GM21390 (cell line): ENCODE measurements around the gene PPP1R18.
"Not testable (repeated sequence)": the region's sequence is repeated elsewhere in the genome, so short reads cannot be mapped to it uniquely, and the experiment has no call there.

Experiments used
- ATAC-seq: cut with Tn5 transposase; IDR thresholded peaks from one replicate; pipeline ENCODE4 v1.9.1; 2021; ENCODE audit not compliant: unreplicated experiment

The PPP1R18 gene

DNA sequence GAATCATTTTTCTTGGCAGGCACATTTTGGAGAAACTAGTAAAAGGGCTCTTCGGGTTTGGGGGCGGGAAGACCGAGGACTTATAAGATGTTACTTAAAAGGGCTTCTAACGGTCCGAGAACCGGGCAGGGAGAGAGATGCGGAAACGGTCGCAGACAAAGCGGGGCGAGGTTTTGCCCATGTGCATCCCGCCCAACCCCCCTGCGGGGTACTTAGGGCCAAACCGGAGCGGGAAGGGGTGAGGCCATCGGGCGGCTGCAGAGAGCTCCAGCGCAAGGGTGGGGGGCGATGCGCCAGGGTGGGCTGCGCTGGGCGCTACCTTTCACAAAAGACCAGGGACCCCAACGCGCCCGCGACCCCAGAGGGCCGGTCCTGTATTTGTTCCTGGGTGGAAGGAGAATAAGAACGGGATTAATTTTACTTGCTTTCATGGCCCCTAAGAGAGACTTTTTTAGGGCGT lies 34.3 kb upstream of the PPP1R18 start:
- ATAC-seq, result no peak

DNA sequence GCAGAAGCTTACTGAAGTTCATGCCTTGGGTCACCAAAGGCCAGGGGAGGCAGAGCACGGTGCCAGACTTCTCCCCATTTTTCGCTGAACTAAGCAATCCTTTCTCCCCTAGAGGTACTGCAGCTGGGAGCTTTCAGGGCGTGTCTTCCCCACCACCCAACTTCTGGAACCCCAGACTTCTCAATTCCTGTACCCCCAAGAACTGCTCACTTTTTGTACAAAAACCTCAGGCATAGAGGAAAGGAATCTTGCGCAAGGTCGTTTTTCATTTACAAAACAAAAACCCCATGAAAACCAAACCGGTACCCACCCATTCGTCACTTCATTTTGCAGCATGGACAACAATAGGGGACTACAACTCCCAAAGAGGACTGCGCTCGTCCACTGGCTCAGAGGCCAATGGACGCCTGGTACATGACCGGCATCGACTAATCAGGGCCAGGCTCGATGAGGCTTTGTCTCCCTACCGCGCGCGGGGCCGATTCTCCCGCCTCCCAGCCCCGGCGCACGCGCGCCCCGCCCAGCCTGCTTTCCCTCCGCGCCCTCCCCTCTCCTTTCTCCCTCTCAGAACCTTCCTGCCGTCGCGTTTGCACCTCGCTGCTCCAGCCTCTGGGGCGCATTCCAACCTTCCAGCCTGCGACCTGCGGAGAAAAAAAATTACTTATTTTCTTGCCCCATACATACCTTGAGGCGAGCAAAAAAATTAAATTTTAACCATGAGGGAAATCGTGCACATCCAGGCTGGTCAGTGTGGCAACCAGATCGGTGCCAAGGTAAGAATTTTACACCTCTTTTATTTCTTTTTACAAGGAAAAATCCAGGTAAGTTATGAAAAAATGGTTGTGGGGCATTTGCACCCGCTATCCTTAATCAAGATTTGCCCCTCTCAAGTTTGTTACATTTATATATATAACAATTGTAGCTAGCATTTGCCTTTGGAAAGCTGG lies 33.6 kb upstream of the PPP1R18 start, which contains the start of gene TUBB:
Gene TUBB (plus strand): TSS at position 562 of the 947 bp plus-strand sequence. CDS start 155 bp downstream, at position 717.
- peak; percentile 33 for ATAC-seq

DNA sequence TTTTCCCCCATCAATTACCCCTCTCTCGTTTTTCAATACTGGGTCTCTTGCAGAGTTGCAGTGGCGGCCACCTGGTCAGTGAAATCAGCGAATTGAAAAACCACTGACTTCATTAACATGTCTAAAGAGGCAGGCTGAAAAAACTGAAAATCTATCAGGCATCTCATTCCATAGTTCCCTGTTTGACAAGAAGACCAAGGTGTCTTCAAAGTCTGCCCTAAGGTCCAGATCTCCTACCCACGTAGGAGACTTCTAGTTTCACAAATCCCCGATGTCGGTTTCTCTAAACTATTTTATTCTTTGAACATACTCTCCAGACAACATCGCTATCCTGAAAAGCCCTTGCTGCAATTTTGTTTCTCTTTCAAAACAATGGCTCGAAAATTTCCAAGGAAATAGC lies 32.9 kb upstream of the PPP1R18 start:
- no peak for ATAC-seq

DNA sequence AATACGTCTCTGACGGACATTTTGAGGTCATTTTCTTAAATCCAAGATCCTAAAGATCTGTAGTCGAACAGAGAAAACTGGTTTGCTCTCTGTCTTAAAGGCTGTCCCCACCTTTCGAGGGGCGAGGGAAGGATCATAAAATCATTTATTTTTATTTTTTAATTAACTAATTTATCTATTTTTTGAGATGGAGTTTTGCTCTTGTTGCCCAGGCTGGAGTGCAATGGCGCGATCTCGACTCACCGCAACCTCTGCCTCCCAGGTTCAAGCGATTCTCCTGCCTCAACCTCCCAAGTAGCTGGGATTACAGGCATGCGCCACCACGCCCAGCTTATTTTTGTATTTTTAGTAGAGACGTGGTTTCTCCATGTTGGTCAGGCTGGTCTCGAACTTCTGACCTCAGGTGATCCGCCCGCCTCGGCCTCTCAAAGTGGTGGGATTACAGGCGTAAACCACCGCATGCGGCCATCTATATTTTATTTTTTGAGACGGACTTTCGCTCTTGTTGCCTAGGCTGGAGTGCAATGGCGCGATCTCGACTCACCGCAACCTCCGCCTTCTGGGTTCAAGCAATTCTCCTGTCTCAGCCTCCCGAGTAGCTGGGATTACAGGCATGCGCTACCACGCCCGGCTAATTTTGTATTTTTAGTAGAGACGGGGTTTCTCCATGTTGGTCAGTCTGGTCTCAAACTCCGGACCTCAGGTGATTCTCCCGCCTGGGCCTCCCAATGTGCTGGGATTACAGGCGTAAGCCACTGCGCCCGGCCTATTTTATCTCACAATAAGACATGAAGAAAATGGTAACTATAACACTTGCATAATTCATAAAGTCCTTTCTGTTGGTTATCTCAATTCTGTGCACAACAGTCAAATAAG lies 31.6 kb upstream of the PPP1R18 start:
- not testable (repeated sequence) for ATAC-seq

DNA sequence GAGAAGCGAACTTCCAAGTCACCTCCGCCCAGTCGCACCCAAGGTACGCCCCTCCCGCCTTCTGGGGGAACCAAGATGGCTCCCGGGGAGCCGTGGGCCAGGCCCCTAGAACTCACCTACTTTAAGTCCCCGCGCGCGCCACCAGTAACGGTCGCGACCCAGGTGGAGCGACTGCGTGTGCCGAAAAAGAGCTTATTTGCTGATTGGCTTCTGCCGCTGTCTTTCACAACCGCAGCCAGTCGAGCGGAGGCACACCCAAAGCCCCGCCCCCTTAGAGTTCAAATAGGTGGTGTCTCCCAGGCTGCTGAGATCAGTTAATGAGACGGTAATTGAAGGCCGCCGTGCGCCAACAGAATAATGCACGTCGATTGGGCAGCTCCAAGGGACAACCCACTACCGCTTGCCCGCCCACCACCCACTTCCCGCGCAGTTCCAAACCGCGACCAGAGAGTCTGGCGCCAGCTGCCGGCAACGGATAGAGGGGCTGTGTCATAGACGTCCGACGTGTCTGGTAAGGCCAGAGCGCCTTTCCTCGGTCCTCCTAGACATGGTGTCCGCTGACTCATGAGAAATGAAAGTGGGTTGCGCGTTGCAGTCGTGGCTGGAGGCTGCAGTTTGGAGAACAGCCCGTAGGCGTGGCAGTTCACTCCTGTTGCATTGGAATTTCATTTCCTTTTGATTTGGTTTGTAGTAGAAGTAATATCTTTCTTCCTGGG lies 30.8 kb upstream of the PPP1R18 start, which contains the start of gene MDC1:
Gene MDC1 (minus strand): TSS at position 153 of the 716 bp plus-strand sequence. CDS start 2,106 bp downstream, outside the sequence.
- peak; percentile 69 for ATAC-seq

DNA sequence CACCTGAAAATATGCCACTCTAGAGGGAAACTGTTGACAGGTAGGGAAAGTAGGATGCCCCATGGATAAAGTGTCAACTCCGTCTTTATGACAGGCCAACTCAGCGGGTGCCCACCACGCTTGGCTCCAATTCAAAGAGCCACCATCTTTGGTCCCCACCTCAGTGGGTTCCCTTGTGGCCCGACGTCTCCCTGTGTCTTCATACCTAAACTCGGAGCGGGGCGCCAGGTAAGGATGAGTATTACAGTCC lies 30.4 kb upstream of the PPP1R18 start:
- ATAC-seq, result no peak

DNA sequence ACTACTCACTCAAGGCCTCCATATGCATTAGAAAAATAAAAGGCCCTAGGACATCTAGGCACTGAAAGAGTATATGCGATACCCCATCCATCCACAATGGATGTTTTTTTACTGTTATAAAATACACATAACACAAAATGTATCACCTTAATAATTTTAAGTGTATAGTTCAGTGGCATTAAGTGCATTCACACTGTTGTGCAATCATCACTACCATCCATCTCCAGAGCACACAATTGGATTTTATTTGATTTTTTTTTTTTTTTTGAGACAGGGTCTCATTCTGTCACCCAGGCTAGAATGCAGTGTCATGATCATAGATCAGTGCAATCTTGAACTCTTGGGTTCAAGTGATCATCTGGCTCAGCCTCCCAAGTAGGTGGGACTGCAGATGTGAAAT lies 27.8 kb upstream of the PPP1R18 start:
- no peak for ATAC-seq

DNA sequence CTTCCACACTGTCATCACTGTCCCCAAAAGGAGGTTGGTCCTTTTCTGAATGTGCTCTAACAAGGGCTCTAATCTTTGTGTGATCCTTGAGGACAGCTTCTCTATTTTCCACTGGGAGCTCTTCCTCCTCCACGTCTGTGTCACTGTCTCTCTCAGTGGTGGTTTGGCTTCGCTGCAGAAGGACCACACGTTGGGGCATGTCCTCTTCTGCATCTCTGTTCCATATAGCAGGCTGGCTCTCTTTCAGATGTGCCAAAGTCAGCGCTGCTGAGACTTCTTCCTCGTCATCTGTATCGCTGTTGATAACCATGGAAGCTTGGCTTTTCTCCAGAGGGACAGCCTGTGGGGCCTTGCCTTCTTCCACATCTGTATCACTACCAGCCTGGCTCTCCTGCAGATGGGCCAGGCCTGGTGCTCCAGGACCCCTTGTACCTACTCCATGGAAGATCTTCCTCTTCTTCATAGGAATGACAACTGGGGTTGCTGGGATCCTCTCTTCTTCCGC lies 26.0 kb upstream of the PPP1R18 start:
- ATAC-seq, result no peak

DNA sequence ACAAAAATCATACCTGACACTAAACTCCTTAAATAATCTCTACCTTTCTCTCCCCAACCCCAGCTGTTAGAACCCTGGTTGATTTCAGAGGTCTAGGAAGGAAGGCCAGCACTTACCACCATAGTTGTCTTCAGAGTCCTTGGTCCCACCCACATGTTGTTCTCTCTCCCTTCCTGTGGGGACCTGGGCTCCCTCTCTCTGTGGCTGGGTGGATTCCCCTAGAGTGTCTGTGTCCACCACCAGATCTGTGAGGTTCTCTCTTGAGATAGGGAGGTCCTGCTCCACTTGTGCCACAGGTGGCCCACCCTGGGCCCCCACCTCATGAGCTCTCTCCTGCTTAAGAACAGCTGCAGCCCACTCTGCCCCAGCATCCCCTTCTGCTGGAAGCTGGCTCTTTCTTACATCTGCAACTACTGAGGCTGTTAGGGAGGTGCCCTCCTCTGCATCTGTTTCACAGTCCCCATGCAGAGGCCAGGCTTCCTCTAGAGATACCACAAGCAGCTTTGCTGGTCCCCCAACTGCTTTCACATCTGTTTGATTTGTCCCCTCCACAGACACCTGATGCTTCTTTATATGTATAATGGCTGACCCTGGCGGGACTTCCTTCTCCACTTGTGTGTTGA lies 25.4 kb upstream of the PPP1R18 start:
- ATAC-seq, result no peak

DNA sequence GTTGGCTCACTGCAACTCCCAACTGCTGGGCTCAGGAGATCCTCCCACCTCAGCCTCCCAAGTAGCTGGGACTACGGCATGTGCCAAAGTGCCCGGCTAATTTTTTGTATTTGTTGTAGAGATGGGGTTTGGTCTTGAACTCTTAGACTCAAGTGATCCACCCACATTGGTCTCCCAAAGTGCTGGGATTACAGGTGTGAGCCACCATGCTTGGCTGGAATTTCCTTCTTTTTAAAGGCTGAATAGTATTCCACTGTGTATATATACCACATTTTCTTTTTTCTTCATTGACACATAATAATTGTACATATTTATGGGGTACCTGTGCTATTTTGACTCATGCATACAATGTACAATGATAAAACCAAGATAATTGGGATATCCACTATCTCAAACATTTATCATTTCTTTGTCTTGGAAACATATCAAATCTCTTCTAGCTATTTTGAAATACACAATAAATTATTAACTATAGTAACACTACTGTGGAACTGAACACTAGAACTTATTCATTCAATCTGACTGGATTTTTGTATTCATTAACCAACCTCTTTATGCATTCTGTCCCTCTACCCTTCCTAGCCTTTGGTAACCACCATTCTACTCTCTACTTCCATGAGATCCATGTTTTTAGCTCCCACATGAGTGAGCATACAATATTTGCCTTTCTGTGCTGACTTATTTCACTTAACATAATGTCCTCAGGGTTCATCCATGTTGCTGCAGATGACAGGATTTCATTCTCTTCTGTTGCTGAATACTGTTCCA lies 22.8 kb upstream of the PPP1R18 start:
- no peak for ATAC-seq

DNA sequence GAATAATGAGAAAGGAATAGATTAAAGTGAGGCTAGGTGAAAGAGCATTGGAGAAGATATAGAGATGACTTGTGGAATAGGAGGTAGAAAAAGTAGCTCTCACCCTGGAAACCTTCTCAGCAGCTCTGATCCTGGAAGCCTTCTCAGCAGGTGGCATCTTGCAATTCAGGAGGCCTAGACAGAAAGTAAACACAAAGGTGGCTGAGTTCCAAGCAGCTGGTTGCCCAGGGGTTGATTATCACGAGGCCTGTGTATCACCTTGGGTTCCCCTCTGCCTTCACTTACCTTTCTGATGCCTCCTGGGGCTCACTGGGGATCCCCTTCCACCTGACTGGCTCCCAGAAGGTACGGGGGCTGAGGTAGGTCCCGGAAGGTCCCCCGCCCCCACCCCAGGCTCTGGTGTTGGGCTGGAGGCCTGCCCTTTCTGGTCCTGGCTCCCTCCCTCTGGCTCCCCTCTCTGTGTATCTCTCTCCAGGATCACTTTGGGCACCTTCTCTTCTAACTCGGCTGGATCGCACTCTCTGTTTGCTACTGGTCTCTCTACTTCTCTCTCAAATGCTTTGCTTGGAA lies 20.9 kb upstream of the PPP1R18 start:
- no peak for ATAC-seq

DNA sequence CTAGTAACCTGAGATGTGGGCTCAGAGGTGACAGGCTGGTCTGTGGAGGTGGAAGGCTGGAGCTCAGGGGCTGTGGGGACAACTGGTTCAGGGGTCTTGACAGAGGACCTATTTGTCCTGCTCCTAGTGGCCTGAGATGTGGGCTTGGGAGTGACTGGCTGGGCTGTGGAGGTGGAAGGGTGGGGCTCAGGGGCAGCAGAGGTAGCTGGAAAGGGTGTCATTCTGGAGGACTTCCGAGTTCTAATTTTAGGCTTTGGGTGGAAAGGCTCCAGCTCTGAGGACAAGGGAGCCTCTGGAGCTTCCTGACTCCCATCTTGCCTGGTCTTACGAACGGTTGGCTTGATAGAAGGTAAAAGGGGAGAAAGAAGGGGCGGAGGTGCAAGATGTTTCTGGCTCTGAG lies 19.2 kb upstream of the PPP1R18 start:
- ATAC-seq, result no peak

DNA sequence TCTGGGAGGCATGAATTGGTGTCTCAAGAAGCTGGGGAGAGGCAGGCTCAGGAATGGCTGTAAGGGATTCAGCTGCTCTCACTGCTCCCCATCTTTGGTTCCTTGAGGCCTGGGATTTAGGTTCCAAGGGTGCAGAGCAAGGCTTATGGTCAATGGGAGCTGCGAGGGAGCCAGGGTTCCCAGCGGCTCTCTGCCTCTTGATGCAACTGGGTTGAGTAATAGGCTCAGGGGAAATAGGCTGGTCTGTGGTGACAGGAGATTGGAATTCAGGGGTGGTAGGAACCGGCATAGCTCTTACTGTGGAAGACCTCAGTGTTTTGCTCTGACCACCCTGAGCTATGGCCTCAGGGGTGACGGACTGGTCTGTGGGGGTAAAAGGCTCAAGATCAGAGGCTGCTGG lies 17.4 kb upstream of the PPP1R18 start:
- no peak for ATAC-seq

DNA sequence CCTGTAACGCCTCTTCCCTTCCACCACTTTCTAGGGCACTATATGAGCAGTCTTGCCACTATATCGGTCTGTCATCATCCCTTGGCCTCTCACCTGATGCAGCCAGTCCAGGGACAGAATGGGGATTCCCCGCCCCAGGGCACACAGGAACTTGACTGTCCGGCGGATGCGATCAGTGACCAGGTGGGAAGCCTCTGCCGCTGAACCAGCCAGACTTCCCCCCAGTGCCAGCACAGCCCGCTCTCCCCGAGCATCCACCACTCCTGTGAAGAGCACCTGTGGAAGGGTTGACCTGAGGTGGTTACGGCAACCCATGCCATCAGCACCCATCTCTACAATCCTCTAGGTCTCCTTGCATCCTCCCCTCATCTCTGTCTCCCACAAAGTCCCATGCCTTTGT lies 16.6 kb upstream of the PPP1R18 start:
- no peak for ATAC-seq

DNA sequence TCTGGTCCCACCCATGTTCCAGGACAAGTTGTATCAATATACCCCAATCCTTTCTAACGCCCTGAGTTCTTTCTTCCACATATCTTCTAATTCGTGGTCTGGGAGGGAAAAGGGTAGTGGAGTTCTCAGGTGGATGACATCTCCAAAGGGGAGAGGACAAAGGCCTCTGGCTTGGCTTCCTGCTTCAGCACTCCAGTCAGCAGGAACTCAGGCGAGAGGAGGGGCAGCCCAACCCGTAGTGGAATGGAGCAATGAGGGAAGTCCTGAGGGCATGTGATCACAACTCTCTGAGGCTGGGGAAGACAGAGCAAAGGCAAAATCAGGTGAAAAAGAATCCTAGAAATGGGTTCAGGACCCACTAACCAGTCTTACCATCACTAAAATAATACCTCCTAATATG lies 13.9 kb upstream of the PPP1R18 start:
- ATAC-seq, result no peak

DNA sequence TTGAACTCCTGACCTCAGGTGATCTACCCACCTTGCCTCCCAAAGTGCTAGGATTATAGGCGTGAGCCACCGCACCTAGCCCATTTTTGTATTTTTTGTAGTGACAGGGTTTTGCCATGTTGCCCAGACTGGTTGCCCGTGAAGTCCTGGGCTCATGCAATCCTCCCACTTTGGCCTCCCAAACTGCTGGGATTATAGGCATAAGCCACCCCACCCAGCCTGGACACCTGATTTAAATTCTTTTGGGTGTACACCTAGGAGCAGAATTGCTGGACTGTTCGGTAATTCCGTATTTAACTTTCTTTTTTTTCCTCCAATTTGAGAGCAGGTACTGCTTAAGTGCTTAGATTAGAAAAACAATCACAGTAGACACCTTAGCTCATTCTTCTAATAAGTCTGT lies 10.0 kb upstream of the PPP1R18 start:
- ATAC-seq, result no peak

DNA sequence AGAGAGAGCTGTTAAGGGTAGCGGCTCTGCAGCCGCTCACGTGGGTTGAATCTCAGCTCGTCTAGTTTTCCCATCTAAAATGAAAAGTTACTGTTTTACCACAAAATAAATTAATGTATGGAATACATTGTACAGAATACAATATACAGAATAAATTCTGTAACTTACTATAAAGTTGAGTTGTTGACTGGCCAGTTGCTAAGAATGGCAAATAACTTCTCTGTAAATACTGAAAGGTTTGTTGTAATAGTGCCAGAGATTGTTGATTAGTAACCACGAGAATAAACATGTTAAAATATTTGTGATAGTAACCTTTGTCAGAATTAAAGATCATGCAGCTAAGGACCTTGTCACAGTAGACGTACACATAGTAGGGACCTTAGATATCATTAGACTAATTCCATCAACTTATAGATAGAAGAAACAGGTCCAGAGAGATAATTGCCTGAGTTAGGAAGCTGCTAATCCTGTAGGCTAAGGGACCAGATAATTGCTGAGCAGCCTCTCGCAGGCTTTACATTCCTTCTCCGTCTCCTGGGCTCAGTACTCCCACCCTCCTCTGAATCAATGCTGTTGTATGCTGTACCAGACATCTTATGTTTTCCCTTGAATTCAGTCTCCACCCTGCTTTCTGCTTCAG lies 4.9 kb upstream of the PPP1R18 start:
- no peak for ATAC-seq

DNA sequence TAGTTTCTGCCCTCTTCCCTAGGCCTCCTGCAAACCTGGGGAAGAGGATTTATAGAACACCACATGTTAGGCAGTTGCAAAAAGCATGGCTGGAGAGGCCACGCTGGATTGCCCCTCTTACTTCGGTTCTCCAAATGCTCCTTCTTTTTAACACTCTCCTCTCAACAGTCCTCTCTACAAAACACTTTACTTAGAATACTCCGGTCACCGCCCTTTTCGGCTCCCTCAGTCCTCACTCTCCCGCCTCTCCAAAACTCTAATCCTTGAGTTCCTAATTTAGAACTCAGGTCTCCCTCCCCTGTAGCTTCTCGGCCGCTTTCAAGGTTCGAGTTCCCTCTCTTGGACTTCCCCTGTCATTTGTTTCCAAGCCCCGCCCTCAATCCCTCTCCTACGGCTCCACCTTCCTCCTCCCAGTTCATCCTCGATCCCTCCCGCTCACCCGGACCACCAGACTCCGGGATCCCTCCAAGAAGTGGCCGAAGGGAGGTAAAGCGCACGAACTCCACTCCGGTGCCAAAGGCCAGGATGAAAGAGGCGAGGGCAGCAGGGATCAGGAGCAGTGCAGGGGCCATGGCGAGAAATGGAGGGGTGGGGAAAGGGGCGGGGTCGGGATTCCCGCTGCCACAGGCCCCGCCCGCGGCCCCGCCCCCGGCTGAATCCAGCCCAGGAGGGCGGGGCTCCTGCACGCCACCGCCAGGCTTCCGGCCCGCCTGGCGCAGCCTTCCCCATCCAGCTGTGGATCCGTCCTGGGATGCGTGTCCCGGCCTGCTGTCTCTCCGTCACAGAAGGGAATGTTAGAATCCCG lies 4.2 kb upstream of the PPP1R18 start, which contains the start of gene NRM:
Gene NRM (minus strand): TSS at position 582 of the 805 bp plus-strand sequence. CDS start 10 bp downstream, at position 572.
- ATAC-seq, result peak; percentile 25
